HTR-8/SVneo (cell line): Measurements from ENCODE around the gene KRTAP1-5.
"Not testable (repeated sequence)": the region's sequence is repeated elsewhere in the genome, so short reads cannot be mapped to it uniquely, and the experiment has no call there.

Experiments used
- DNase-seq: peaks from one replicate; pipeline ENCODE4 v3.0.0; 2011; ENCODE audit warnings: low spot score, mixed read lengths; ENCODE audit not compliant: insufficient read length
- FAIRE-seq: peaks from 2 replicates; lab custom pipeline; 2011; peaks lifted over from hg19 to GRCh38; lab: Jason Lieb, UNC

KRTAP1-5 gene

GRCh38 chr17:41052566-41052965 lies 25.6 kb upstream of the KRTAP1-5 start:
- DNase-seq (no peak), FAIRE-seq (no peak)

- FAIRE-seq (peak; percentile 84), DNase-seq (peak; percentile 53)
These were observed 22.1 kb upstream of the KRTAP1-5 start for GRCh38 chr17:41049110-41049509.

- DNase-seq = peak; percentile 62
- peak; percentile 68 for FAIRE-seq
These were observed 21.4 kb upstream of the KRTAP1-5 start for GRCh38 chr17:41048441-41048840.

- not testable (repeated sequence) for FAIRE-seq, DNase-seq
These were observed 19.9 kb upstream of the KRTAP1-5 start, which contains the start of gene KRTAP2-1 for GRCh38 chr17:41046735-41047465. Gene KRTAP2-1, minus strand, starts transcription at chr17:41047316. Its CDS starts 49 bp downstream, at chr17:41047267.

- DNase-seq (no peak), FAIRE-seq (no peak)
These were observed 15.9 kb upstream of the KRTAP1-5 start for GRCh38 chr17:41042953-41043352.

- peak; percentile 96 for FAIRE-seq
- DNase-seq = not testable (repeated sequence)
These were observed 14.0 kb upstream of the KRTAP1-5 start, which contains the start of gene KRTAP1-1 for GRCh38 chr17:41040783-41041571. Gene KRTAP1-1, minus strand, starts transcription at chr17:41041450. Its CDS starts 53 bp downstream, at chr17:41041397.

GRCh38 chr17:41037853-41038350 lies 10.9 kb upstream of the KRTAP1-5 start:
- DNase-seq (no peak), FAIRE-seq (no peak)

- DNase-seq = not testable (repeated sequence)
- FAIRE-seq = peak; percentile 91
These were observed 7.4 kb upstream of the KRTAP1-5 start, which contains the start of gene KRTAP1-3 for GRCh38 chr17:41034346-41034935. Gene KRTAP1-3, minus strand, starts transcription at chr17:41034874. Its CDS starts 53 bp downstream, at chr17:41034821.

GRCh38 chr17:41029633-41030245 lies 2.7 kb upstream of the KRTAP1-5 start, which contains the start of gene KRTAP1-4:
Gene KRTAP1-4, minus strand, starts transcription at chr17:41030195. Its CDS starts 117 bp downstream, at chr17:41030078.
- FAIRE-seq (peak; percentile 92), DNase-seq (no peak)

- no peak for DNase-seq
- no peak for FAIRE-seq
These were observed 2.3 kb downstream of the KRTAP1-5 start for GRCh38 chr17:41024697-41025096.

- peak; percentile 67 for FAIRE-seq
- DNase-seq = no peak
These were observed 6.7 kb downstream of the KRTAP1-5 start for GRCh38 chr17:41020336-41020735.

GRCh38 chr17:41019415-41019814 lies 7.6 kb downstream of the KRTAP1-5 start:
- DNase-seq (no peak), FAIRE-seq (no peak)

GRCh38 chr17:41018541-41018940 lies 8.5 kb downstream of the KRTAP1-5 start:
- no peak for FAIRE-seq
- no peak for DNase-seq

GRCh38 chr17:41016578-41017215 lies 10.3 kb downstream of the KRTAP1-5 start:
- FAIRE-seq (peak; percentile 58), DNase-seq (no peak)

GRCh38 chr17:41015454-41015853 lies 11.6 kb downstream of the KRTAP1-5 start:
- FAIRE-seq (peak; percentile 16), DNase-seq (no peak)

GRCh38 chr17:41013606-41014005 lies 13.4 kb downstream of the KRTAP1-5 start:
- DNase-seq = no peak
- FAIRE-seq = peak; percentile 9

- DNase-seq (no peak), FAIRE-seq (peak; percentile 93)
These were observed 13.8 kb downstream of the KRTAP1-5 start for GRCh38 chr17:41013181-41013580.

- FAIRE-seq (no peak), DNase-seq (no peak)
These were observed 14.5 kb downstream of the KRTAP1-5 start for GRCh38 chr17:41012326-41013120.

- no peak for DNase-seq
- no peak for FAIRE-seq
These were observed 16.6 kb downstream of the KRTAP1-5 start for GRCh38 chr17:41010441-41010840.
